HG02870 (cell line): ENCODE results near the gene TMEM168.

Experiments
- ATAC-seq: cut with Tn5 transposase; IDR thresholded peaks from one replicate; pipeline ENCODE4 v1.9.1; 2021; ENCODE audit warnings: mild to moderate bottlenecking, moderate library complexity; ENCODE audit not compliant: unreplicated experiment

The TMEM168 gene

GRCh38 chr7:112723416-112723815 lies 66.8 kb downstream of the TMEM168 start:
- no peak for ATAC-seq

GRCh38 chr7:112721366-112721765 lies 68.8 kb downstream of the TMEM168 start:
- no peak for ATAC-seq

- no peak for ATAC-seq
These were observed 74.7 kb downstream of the TMEM168 start for GRCh38 chr7:112715525-112715924.

GRCh38 chr7:112714917-112715316 lies 75.3 kb downstream of the TMEM168 start:
- ATAC-seq = no peak
